ENCODE results near the gene TENM3.
A peak's percentile ranks its signal among the peaks of the same experiment; 100 is the strongest.
"Not testable (repeated sequence)": the region's sequence is repeated elsewhere in the genome, so short reads cannot be mapped to it uniquely, and the experiment has no call there.

Gene TENM3

GRCh38 chr4:182805321-182805720 is 562.1 kb downstream of the TENM3 start:
- DNase-seq = no peak

- no peak for DNase-seq
Observed at GRCh38 chr4:182805750-182806149, 562.5 kb downstream of the TENM3 start.

GRCh38 chr4:182806259-182807252 is 563.4 kb downstream of the TENM3 start:
- DNase-seq = peak in 1 of 2 experiments; percentile 14

GRCh38 chr4:182807346-182807745 is 564.1 kb downstream of the TENM3 start:
- no peak for DNase-seq

GRCh38 chr4:182807767-182808548 is 564.8 kb downstream of the TENM3 start:
- no peak for DNase-seq

- DNase-seq = no peak
Observed at GRCh38 chr4:182808673-182809416, 565.6 kb downstream of the TENM3 start.

- no peak for DNase-seq
Observed at GRCh38 chr4:182809417-182810102, 566.4 kb downstream of the TENM3 start.

- DNase-seq = no peak
Observed at GRCh38 chr4:182810103-182810615, 567.0 kb downstream of the TENM3 start.

- DNase-seq = no peak
Observed at GRCh38 chr4:182812916-182813315, 569.7 kb downstream of the TENM3 start.

GRCh38 chr4:182814065-182814464 is 570.9 kb downstream of the TENM3 start:
- not testable (repeated sequence) for DNase-seq

- DNase-seq = no peak
Observed at GRCh38 chr4:182818926-182819730, 575.9 kb downstream of the TENM3 start.

- DNase-seq = no peak
Observed at GRCh38 chr4:182819751-182820150, 576.5 kb downstream of the TENM3 start.

- no peak for DNase-seq
Observed at GRCh38 chr4:182822554-182822953, 579.4 kb downstream of the TENM3 start.

GRCh38 chr4:182823576-182823975 is 580.4 kb downstream of the TENM3 start:
- DNase-seq = no peak

- no peak for DNase-seq
Observed at GRCh38 chr4:182825003-182825402, 581.8 kb downstream of the TENM3 start.

- DNase-seq = no peak
Observed at GRCh38 chr4:182825786-182826185, 582.6 kb downstream of the TENM3 start.

GRCh38 chr4:182826391-182826790 is 583.2 kb downstream of the TENM3 start:
- DNase-seq = no peak

- no peak for DNase-seq
Observed at GRCh38 chr4:182827166-182827565, 584.0 kb downstream of the TENM3 start.

- DNase-seq = no peak
Observed at GRCh38 chr4:182827954-182828353, 584.8 kb downstream of the TENM3 start.

GRCh38 chr4:182828360-182829025 is 585.3 kb downstream of the TENM3 start:
- no peak for DNase-seq

- DNase-seq = no peak
Observed at GRCh38 chr4:182829196-182829595, 586.0 kb downstream of the TENM3 start.

Measured in NCI-H1930 (cell line).